A549 (cell line): ENCODE data around the gene TEKT3.

ENCODE experiments used
- POLR2A ChIP-seq: IDR thresholded peaks from 2 replicates; pipeline ENCODE4 v1.6.1; 2012; ENCODE audit warnings: mild to moderate bottlenecking, low read length
- TF ChIP-seq, protein P1 (sequence below): fragments of >200 bp; sonication (Bioruptor Twin); formaldehyde crosslinking; IDR thresholded peaks from 3 replicates; pipeline ENCODE4 v1.5.1; 2016
- TF ChIP-seq, protein P2 (sequence below): IDR thresholded peaks from 2 replicates; pipeline ENCODE4 v1.6.1; 2012
- TF ChIP-seq, protein P3 (sequence below): fragments of 150-350 bp; IDR thresholded peaks from 2 replicates; pipeline ENCODE4 v1.6.1; 2014; ENCODE audit warnings: low read depth, mild to moderate bottlenecking, low read length

DNA sequence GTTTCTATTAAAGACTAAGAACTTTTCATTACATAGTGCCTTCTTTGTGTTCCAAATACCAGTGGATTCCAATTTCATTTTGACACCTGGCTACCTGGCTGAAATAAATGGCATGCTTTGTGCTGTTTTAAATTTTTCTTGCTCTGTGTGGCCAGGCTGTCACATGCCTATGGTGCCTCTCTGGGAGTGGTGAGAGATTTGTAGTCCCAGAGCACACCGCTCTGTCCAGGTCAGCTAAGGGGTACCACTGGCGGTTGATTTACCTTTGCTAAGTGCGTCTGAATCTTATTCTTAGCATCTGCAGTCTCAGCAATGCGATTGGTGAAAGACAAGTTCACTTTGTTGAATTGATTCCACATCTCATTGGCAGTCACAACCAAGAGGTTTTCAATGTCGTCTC is 29.4 kb downstream of the TEKT3 start:
- TF ChIP-seq, protein P1, sequence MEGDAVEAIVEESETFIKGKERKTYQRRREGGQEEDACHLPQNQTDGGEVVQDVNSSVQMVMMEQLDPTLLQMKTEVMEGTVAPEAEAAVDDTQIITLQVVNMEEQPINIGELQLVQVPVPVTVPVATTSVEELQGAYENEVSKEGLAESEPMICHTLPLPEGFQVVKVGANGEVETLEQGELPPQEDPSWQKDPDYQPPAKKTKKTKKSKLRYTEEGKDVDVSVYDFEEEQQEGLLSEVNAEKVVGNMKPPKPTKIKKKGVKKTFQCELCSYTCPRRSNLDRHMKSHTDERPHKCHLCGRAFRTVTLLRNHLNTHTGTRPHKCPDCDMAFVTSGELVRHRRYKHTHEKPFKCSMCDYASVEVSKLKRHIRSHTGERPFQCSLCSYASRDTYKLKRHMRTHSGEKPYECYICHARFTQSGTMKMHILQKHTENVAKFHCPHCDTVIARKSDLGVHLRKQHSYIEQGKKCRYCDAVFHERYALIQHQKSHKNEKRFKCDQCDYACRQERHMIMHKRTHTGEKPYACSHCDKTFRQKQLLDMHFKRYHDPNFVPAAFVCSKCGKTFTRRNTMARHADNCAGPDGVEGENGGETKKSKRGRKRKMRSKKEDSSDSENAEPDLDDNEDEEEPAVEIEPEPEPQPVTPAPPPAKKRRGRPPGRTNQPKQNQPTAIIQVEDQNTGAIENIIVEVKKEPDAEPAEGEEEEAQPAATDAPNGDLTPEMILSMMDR: no peak
- TF ChIP-seq POLR2A: no peak
- TF ChIP-seq, protein P2, sequence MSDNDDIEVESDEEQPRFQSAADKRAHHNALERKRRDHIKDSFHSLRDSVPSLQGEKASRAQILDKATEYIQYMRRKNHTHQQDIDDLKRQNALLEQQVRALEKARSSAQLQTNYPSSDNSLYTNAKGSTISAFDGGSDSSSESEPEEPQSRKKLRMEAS: no peak
- TF ChIP-seq, protein P3, sequence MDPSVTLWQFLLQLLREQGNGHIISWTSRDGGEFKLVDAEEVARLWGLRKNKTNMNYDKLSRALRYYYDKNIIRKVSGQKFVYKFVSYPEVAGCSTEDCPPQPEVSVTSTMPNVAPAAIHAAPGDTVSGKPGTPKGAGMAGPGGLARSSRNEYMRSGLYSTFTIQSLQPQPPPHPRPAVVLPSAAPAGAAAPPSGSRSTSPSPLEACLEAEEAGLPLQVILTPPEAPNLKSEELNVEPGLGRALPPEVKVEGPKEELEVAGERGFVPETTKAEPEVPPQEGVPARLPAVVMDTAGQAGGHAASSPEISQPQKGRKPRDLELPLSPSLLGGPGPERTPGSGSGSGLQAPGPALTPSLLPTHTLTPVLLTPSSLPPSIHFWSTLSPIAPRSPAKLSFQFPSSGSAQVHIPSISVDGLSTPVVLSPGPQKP: no peak
